Measurements from ENCODE around the gene CENPH. TPM values are rescaled to one million over a fixed set of nuclear protein-coding genes. Genes with fewer than 3 reads are reported as not detected.

The CENPH gene
- total and polyA plus RNA-seq, 2 of the 13 experiments (the other 11 are each of a cell fraction or from before 2014, with no cell fraction given) = 11.2 to 28.8 TPM

DNA sequence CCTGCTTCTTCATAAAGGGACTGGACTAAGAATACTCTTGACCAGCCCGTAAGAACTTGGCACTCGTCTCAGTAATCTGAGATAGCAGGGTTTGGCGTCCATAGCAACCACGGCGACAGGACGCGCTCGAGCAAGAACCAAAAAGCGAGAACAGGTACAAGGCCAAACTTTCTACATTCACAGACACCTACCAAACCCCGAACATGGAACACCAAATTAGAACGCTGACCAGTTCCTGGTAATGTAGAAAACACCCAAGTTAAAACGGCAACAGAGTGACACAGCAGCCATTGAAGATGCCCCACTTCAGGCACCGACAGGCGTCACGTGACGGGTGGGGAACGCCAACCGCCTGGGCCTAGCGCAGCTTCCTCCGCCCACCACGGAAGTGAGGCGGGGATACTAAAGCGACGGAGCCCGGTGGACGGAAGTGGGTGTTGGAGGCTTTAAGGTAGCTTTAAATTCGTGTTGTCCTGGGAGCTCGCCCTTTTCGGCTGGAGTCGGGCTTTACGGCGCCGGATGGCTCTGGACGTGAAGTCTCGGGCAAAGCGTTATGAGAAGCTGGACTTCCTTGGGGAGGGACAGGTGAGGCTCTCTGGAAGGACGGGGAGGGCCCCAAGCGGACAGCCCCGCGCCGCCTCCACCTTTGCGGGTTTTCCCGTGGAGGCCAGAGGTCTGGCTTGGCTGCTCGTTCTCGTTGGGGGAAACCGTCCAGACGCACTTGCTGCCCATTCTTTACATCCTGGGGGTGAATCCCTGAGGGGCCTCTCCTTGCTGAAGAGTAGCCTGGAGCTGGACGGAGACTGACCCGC is 45.3 kb downstream of the CENPH start, which contains the start of gene CDK7 (continued):
- TF ChIP-seq ISX (CRISPR knock-in tag; conservative IDR thresholded peaks at IDR 0.05) (no peak), SIX1 (CRISPR knock-in tag; IDR thresholded peaks at IDR 0.05; ENCODE audit: borderline replicate concordance) (peak; percentile 38; the same call in 1 of the 2 replicates), ZNF790 (CRISPR knock-in tag; IDR thresholded peaks at IDR 0.05; ENCODE audit: borderline replicate concordance) (no peak), AHR (CRISPR knock-in tag; IDR thresholded peaks at IDR 0.05) (peak; percentile 55; the same call in 1 of the 2 replicates), HMG20A (CRISPR knock-in tag; IDR thresholded peaks at IDR 0.05; ENCODE audit: borderline replicate concordance) (no peak; the same call in none of the 2 replicates), EHMT2 (IDR thresholded peaks at IDR 0.05; ENCODE audit: borderline replicate concordance, low read depth, low read length) (no peak), TOPORS (CRISPR knock-in tag; IDR thresholded peaks at IDR 0.05) (peak; percentile 77), ZNF331 (CRISPR knock-in tag; IDR thresholded peaks at IDR 0.05) (peak; percentile 69), KDM2A (CRISPR knock-in tag; IDR thresholded peaks at IDR 0.05; ENCODE audit: borderline replicate concordance, low read depth) (peak; percentile 93), CAMTA2 (CRISPR knock-in tag; IDR thresholded peaks at IDR 0.05; ENCODE audit: borderline replicate concordance) (no peak), HNRNPH1 (optimal IDR thresholded peaks at IDR 0.05; ENCODE audit: low read depth, low read length) (no peak), HOXA5 (CRISPR knock-in tag; IDR thresholded peaks at IDR 0.05) (no peak), ZNF776 (CRISPR knock-in tag; IDR thresholded peaks at IDR 0.05) (no peak), ZNF713 (CRISPR knock-in tag; IDR thresholded peaks at IDR 0.05) (no peak), TBL1XR1 (IDR thresholded peaks at IDR 0.05; ENCODE audit: borderline replicate concordance, low read length, partially characterized antibody) (no peak), GATAD1 (CRISPR knock-in tag; IDR thresholded peaks at IDR 0.05) (peak; percentile 93)
- TF ChIP-seq, protein P1, sequence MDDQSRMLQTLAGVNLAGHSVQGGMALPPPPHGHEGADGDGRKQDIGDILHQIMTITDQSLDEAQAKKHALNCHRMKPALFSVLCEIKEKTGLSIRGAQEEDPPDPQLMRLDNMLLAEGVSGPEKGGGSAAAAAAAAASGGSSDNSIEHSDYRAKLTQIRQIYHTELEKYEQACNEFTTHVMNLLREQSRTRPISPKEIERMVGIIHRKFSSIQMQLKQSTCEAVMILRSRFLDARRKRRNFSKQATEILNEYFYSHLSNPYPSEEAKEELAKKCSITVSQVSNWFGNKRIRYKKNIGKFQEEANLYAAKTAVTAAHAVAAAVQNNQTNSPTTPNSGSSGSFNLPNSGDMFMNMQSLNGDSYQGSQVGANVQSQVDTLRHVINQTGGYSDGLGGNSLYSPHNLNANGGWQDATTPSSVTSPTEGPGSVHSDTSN (CRISPR knock-in tag; IDR thresholded peaks at IDR 0.05; ENCODE audit: borderline replicate concordance) = no peak
- TF ChIP-seq, protein P2, sequence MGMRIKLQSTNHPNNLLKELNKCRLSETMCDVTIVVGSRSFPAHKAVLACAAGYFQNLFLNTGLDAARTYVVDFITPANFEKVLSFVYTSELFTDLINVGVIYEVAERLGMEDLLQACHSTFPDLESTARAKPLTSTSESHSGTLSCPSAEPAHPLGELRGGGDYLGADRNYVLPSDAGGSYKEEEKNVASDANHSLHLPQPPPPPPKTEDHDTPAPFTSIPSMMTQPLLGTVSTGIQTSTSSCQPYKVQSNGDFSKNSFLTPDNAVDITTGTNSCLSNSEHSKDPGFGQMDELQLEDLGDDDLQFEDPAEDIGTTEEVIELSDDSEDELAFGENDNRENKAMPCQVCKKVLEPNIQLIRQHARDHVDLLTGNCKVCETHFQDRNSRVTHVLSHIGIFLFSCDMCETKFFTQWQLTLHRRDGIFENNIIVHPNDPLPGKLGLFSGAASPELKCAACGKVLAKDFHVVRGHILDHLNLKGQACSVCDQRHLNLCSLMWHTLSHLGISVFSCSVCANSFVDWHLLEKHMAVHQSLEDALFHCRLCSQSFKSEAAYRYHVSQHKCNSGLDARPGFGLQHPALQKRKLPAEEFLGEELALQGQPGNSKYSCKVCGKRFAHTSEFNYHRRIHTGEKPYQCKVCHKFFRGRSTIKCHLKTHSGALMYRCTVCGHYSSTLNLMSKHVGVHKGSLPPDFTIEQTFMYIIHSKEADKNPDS (CRISPR knock-in tag; IDR thresholded peaks at IDR 0.05) = no peak
- TF ChIP-seq, protein P3, sequence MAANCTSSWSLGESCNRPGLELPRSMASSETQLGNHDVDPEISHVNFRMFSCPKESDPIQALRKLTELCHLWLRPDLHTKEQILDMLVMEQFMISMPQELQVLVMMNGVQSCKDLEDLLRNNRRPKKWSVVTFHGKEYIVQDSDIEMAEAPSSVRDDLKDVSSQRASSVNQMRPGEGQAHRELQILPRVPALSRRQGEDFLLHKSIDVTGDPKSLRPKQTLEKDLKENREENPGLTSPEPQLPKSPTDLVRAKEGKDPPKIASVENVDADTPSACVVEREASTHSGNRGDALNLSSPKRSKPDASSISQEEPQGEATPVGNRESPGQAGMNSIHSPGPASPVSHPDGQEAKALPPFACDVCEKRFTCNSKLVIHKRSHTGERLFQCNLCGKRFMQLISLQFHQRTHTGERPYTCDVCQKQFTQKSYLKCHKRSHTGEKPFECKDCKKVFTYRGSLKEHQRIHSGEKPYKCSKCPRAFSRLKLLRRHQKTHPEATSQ (CRISPR knock-in tag; IDR thresholded peaks at IDR 0.05; ENCODE audit: borderline replicate concordance) = peak; percentile 80; the same call in 1 of the 2 replicates
- TF ChIP-seq, protein P4, sequence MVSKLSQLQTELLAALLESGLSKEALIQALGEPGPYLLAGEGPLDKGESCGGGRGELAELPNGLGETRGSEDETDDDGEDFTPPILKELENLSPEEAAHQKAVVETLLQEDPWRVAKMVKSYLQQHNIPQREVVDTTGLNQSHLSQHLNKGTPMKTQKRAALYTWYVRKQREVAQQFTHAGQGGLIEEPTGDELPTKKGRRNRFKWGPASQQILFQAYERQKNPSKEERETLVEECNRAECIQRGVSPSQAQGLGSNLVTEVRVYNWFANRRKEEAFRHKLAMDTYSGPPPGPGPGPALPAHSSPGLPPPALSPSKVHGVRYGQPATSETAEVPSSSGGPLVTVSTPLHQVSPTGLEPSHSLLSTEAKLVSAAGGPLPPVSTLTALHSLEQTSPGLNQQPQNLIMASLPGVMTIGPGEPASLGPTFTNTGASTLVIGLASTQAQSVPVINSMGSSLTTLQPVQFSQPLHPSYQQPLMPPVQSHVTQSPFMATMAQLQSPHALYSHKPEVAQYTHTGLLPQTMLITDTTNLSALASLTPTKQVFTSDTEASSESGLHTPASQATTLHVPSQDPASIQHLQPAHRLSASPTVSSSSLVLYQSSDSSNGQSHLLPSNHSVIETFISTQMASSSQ (IDR thresholded peaks at IDR 0.05; ENCODE audit: low read depth) = no peak
- TF ChIP-seq, protein P4 (CRISPR knock-in tag; IDR thresholded peaks at IDR 0.05; ENCODE audit: borderline replicate concordance) = peak; percentile 41; the same call in 1 of the 2 replicates

All from HepG2 (cell line).